GM19240 (cell line): ENCODE data around the gene CAMKK2.
"Not testable (repeated sequence)": the region's sequence is repeated elsewhere in the genome, so short reads cannot be mapped to it uniquely, and the experiment has no call there.

Experiments
- DNase-seq: peaks from one replicate; pipeline ENCODE4 v3.0.0; 2011; ENCODE audit warnings: low spot score; ENCODE audit not compliant: insufficient read length

The CAMKK2 gene

DNA sequence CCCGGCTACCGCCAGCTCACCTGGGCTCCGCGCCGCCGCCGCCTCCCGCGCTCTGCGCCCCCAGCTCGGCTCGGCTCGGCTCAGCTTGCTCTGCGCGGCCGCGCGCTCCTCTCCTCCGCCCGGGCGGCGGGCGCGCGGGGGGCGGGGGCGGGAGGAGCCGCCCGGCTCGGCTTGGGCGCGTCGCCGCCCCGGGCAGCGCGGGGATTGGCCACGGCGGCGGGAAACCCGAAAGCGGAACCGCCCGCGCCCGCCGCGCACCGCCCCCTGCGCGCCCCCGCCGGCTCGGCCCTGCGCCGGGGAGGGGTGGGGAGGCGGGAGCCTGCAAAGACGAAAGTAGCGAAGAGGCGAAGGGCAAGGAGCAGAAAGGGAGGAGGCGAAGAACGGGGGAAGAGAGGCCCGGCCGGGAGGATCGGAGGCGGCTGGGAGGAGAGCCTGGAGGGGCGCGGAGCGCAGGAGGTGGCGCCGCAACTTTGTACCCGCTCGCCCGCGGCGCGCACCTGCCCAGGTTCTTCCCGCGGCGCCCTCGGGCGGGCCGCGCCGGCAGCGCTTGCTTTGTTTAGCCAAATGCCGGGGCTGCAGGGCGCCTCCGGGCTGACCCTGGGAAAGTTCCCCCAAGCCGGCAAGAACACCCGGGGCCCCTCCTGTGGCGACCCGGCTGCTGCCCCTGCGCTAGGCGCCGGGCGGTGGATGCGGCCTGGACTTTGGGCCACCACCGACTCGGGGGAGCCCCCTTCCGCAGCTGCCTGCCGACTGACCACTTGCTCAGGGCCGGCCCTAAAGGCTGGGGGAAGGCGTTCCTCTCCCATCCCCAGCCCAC is at the start of gene CAMKK2:
TSS of gene CAMKK2 (minus strand) at position 92 of the 817 bp plus-strand sequence. CDS start 22,183 bp downstream, outside the sequence.
- DNase-seq: peak; percentile 86

DNA sequence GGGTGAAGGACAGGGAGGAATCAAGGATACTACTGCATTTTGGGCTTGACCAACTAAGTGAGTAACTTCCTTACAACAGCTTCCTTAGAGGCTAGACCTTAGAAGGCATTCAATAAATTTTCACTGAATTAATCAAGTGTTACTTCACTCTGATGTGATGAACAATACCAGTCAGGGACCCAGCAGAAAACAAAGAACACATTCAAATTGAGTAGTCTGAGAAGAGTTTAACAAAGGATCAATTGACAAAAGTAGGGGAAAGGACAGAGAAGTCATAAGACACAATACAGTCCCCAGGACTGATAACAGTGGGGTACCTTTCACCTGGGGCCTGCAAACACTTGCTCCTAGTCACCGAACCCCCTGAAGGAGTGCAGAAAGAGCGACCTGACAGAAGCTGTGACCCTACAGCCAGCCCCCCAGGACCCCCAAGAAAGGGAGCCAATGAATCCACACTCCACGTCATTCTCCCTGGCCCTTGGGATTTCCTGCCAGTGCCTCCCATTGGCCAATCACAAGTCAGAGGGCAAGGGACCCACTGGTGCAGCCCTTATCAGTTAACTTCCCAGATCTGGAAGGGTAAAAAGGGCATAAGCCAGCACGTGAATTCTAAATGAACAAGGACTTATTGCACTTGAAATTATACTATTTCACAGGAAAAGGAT is 48.8 kb upstream of the CAMKK2 start:
- no peak for DNase-seq

DNA sequence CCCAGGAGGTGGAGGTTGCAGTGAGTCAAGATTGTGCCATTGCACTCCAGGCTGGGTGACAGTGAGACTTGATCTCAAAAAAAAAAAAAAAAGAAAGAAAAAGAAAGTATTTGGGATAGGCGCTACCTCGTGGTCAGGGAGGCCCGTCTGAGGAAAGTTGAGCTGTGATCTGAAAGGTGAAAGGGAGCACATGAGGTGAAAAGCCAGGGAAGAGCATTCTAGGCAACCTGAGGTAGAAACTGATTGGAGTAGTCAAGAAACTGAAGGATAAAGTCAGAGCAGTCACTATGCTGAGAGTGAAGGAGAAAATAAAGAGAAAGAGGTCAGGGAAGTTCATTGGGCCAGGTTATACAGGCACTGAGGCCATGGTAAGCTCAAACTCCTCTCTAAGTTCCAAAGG is 48.0 kb upstream of the CAMKK2 start:
- DNase-seq: no peak

DNA sequence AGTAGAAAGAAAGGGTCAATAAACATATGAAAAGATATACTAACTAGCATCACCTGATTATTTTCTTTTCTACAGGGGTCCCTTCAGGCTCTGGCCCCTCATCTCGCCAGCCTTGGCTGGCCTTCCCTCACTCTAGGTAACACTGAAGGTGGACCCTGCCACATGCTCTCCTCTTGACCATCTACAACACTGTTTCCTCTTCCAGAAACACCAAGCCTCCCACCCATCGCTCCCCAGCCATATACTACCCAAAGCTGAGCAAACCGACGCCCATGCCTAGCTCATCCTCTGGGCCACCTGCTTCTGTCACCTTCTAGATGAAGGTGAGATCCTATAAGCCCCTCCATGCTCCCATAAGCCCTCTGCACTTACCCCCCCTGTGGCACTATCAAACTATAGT is 40.9 kb upstream of the CAMKK2 start:
- DNase-seq: no peak

DNA sequence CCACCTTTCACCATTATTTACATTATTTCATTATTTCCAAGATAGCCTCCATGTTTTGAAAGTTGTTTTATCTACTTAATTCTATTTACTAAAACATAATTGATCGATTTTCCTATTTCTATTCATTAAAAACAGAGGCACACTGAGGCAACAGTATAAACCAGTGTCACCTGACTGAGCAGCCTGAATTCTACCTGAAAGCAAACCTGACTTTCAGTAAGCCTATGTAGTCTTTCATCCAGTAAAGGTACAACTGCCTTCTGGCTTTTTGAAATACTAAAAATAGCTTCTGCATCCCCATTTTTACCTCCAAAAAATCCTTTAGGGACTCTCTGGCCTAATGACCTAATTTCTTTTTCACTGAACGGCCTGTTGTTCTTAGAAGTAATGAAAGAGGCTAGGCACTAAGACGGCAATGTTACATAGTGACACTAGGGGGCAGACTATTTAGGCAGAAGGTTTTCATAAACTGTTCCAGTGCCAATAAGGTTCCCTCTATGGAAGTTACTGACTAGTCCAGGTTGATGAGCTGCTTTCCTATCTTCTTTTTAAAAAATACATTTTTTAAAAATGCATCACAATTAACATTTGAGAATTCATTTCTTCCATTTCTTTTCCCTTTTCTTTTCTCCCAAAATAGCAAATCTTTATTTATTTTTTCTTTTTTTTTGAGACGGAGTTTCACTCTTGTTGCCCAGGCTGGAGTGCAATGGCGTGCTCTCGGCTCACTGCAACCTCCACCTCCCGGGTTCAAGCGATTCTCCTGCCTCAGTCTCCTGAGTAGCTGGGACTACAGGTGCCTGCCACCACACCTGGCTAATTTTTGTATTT is 38.2 kb upstream of the CAMKK2 start:
- DNase-seq: peak; percentile 38

DNA sequence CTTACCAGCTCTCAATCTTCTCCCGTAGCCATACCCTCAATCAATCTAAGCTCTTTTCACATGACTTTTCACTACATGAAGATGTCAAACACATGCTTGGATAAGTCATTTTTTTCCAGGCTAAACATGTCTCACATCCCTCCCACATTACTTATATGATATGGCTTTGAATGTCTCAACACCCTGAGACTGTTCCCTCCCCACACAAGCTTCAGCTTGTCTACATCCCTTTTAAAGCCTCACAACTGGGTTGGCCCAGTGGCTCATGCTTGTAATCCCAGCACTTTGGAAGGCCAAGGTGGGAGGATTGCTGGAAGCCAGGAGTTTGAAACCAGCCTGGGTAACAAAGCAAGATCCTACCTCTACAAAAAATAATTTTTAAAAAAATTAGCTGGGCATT is 37.2 kb upstream of the CAMKK2 start:
- DNase-seq: no peak

DNA sequence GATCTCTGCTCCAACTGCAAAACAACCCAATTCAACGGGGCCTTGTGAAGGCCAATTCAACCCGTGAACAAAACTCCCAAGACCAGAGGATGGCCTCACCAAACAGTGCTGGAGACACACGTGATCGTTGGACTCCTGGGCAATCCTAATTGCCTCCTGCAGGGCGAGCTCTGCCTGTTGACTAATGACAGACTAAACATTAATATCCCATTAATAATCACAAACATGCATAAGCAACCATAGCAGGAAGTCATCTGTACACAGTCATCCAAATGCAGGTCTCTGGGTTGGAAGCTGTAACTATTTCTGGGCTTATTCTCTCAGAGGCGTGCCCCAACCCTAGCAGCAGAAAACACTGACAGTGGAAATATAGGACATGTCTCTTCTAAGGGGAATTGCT is 34.7 kb upstream of the CAMKK2 start:
- DNase-seq: no peak

DNA sequence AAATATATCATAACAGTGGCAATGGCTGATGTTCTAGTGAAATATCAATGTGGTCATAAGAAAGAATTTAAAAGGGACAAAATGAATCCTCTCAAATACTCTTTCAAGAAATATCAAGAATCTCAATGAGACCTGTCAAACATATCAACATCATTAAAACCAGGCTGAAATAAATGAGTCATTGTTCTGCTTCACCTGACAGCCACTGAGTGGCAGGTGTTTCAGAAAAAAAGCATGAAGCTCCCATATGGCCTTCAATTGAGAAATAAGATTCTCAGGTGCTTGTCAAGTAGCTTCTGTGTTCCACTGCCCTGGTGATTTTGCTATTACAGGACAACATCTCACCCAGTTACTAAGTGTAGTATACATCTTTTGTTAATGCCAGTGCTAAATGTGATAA is 34.2 kb upstream of the CAMKK2 start:
- DNase-seq: no peak

DNA sequence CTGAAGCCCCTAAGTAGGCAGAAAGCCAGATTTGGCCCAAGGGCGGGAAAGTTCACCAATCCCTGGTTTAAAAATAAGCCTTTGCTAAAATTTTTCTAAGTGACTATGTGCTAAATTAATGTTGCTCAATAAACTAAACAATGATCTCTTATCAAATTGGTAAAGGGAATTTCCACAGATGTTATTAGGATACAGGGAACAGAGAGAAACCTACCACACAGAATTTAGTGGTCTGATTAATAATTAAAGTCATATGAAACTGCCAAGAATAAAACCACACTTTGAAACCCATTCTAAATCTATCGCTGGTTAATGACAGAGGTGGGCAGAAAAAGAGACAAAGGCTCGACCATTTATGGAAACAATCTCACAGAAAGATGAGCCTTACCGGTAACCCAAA is 33.7 kb upstream of the CAMKK2 start:
- no peak for DNase-seq

DNA sequence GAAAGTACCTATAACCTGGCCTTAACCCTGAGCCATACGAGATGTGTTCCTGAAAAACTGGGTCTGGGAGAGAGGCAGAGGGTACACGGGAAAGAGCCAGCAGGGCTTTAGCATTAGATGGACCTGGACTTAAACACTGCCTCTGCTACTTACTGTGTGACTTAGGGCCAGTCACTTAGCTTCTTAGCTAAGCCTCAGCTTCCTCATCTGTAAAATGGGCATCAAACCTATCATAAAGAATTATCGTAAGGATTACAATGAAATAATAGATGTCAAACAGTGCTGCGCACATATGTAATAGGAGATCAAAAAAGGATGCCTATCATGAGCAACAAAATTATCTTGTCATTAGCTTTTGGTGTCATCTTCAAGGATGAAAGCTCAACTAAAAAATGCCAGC is 32.1 kb upstream of the CAMKK2 start:
- DNase-seq: no peak

DNA sequence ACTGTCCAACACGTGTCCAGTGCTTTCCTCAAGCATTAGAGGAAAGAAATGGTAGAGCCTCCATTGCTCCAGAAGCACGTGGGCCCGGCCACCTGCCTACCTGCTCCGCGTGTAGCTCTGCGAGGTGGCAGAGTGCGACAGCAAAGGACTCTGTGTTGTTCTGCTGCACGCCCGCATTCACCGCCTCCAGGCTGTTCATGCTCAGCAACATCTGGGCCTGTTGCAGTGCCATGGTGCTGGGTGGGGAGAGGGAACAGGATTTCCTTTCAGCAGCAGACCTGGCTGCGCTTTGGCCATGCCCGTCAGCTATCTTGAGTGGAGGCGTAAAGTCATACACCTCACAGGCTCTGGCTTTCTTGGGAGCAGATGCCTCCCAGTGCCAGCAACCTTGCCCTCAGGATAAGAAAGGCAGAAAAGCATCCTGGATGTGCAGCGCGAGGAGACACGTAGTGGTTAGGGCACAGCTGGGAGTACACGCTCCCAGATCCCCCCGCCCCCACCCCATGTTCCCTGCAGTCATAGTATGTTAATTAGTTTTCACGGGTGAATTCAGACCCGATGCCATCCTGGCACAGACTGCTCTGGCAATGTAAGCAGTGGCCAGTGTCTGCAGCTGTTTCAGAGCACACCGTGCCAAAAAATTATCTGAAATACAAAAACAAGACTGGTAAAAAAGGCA is 30.6 kb upstream of the CAMKK2 start:
- no peak for DNase-seq

DNA sequence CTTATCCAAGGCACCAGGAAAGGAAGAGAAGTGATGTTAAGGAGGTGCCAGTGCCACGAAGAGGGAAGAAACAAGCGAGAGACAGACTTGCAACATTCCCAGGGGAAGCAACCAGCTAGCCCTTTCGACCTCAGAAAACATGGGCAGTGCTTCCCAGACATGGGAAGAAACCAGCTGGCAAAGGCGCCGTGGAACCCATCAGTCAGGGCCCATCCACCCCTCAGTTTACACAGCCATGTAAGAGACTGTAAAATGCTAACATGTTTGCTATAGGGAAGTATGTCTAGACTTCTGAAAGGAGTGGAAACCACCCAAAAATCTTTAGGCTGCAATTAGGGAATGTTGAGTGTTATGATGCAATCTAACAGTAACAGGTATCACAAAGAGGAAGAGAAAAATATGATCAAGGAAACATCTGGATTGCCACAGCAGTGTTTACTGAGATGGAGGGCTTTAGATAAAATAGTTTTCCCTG is 29.4 kb upstream of the CAMKK2 start:
- no peak for DNase-seq

DNA sequence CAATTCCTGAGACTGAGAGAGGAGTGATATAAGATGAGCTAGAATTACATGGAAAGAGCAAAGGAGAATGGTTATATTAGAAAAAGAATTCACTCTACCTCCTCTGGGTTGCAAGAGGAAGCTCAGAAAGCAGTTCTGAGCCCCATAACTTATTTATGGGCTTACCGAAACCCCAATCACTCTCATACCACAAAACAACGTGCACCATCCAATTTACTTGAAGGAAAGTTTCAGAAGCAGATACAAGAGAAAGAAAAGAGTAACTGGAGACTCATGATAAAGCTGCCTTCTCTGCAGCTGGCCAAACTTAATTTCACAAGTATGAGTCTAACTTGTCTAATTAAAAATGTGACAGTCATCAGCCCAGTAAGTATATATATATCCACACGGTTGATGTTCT is 27.4 kb upstream of the CAMKK2 start:
- DNase-seq: no peak

DNA sequence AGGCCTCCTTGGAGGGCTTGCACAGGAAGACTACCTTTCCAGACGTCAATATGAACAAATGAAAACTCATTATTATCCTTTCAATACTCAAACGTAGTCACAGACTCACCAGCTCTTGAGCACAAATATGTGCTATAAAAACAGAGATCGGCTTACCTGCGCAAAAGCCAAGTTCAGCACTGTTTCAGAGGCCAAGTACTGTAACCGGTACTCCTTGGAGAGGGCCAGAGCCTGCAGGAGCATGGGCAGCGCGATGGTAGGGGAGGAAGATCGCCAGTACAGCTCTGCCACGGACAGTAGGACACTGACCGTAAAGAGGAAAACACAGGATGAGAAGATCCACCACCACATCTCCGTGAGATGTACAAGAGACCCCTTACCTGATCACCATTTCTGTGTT is 21.6 kb upstream of the CAMKK2 start:
- DNase-seq: no peak

DNA sequence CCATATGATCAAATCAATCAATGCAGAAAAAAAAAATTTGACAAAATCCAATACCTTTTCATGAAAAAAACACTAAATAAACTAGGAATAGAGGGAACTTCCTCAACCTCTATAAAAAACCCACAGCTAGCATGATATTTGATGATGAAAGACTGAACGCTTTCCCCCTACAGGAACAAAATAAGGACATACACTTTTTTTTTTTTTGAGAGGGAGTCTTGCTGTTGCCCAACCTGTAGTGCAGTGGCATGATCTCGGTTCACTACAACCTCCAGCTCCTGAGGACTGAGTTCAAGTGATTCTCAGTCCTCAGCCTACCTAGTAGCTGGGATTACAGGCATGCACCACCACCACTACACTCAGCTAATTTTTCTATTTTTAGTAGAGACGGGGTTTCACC is 17.9 kb upstream of the CAMKK2 start:
- no peak for DNase-seq

DNA sequence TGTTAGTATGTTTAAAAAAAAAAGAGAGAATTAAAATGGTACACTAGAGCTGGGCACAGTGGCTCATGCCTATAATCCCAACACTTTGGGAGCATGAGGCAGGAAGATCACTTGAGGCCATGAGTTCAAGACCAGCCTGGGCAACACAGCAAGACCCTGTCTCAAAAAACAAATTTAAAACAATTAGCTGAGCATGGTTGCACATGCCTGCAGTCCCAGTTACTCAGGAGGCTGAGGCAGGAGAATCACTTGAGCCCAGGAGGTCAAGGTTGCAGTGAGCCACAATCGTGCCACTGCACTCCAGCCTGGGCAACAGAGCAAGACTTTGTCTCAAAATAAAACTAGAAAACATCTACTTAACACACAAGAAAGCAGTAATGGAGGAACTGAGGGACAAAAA is 13.7 kb upstream of the CAMKK2 start:
- not testable (repeated sequence) for DNase-seq

DNA sequence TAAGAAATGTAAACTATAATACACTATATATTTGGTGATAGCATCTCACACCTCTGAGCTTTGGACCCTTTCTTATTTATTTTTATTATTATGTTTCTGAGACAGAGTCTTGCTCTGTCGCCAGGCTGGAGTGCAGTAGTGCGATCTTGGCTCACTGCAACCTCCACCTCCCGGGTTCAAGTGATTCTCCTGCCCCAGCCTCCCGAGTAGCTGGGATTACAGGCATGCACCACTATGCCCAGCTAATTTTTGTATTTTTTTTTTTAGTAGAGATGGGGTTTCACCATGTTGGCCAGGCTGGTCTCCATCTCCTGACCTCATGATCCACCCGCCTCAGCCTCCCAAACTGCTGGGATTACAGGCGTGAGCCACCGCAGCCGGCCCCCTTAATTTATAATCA is 10.9 kb upstream of the CAMKK2 start:
- DNase-seq: not testable (repeated sequence)

DNA sequence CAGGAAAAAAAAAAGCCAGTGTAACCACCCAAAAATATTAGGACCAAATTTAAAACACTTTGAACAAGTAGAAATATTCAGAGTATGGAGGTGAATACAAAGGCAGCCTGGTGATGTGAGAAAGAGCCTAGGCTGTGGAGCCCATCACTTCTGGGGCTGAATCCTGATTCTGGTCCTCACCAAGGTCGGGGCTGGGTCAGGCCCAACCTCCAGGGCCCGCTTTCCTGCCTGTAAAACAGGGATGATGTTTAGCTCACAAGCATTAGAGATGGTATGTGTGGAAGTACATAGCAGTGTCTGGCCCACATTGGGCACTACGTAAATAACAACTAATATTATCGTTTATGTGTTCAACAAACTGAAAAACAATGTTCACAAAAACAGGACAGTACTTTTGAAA is 7.8 kb upstream of the CAMKK2 start:
- no peak for DNase-seq

DNA sequence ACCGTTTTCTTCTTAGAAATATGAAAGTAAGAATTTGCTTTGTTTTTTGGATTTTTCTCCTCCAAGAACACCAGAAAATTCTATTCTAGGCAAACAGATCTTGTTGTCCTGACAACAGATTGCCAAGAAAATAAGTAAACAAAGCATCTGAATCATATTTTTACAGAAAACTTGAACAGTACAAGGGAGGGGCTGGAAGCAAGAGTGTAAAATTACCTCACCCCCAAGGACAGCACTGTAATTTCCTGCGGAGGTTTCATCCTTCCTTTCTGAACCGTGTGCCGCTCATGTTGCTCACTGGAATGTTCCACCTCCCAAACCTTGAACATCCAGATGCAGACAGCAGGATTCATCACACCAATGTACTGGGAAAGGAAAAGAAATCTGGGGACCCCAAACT is 5.4 kb upstream of the CAMKK2 start:
- DNase-seq: no peak

DNA sequence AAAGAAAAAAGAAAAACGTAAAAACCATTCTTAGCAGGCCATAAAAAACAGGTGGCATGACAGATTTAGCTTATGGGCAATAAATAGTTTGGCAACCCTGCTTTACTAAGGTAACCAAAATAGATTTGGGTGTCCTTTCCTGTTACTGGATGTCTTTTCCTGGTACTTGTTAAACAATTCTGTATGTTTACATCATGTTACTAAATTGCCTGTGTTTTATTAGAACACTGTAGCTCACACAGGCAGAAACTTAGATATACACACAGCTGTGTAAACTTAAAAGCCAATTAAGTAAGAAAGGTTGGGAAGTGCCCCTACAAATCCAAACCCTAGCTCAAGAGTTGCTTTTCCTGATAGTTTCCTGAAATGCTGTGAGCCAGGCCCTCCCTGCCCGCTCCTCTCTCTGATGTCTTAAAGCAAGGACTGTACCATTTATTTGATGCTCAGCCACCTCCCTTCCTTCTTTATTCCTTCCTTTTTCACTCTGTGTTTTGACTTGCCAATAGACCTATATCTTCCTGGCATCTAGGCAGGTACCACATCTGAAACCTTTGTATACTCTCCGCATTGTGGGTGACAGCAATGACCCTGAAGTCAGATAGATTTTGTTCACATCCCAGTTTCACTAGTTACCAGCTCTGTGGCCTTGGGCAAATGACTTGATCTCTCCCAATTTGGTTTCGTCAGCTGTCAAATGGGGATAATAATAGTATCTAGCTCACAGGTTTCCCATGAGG is 3.7 kb upstream of the CAMKK2 start:
- no peak for DNase-seq

DNA sequence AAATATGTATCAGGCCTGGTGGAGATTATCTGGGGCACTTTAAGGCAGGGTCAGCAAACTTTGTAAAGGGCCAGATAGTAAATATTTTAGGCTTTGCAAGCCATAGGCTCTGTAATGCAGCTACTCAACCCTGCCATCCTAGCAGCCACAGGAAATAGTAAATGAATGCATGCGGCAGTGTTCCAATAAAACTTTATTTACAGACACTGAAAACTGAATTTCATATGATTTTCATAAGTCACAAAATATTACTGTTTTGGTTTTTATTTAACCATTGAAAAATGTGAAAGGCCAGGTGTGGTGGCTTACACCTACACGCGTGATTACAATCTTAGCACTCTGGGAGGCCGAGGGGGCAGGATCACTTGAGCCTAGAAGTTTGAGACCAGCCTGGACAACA is 3.2 kb upstream of the CAMKK2 start:
- no peak for DNase-seq
